Karpas-422 (cell line): ENCODE measurements around the gene PDAP1. TPM values are rescaled to one million over a fixed set of nuclear protein-coding genes. Genes with fewer than 3 reads are reported as not detected.
A peak's percentile ranks its signal among the peaks of the same experiment; 100 is the strongest.
"Not testable (repeated sequence)": the region's sequence is repeated elsewhere in the genome, so short reads cannot be mapped to it uniquely, and the experiment has no call there.

ENCODE experiments used
- DNase-seq: peaks from one replicate; pipeline ENCODE4 v3.0.0-alpha.2; 2015
- H2AFZ ChIP-seq: fragments of 200-600 bp; sonication (generic); 2 replicates; pipeline ENCODE4 v1.6.1; 2014; ENCODE audit warnings: antibody characterized with exemption, low read length, mixed read lengths
- H3K27ac ChIP-seq: fragments of 200-600 bp; sonication (generic); 2 replicates; pipeline ENCODE4 v1.5.1; 2014; ENCODE audit warnings: mild to moderate bottlenecking, low read length, moderate library complexity
- H3K27me3 ChIP-seq: fragments of 200-600 bp; sonication (generic); 2 replicates; pipeline ENCODE4 v1.6.1; 2014; ENCODE audit warnings: low read length, mixed read lengths
- H3K36me3 ChIP-seq: fragments of 200-600 bp; sonication (generic); 2 replicates; pipeline ENCODE4 v1.6.1; 2014; ENCODE audit warnings: low read length, mixed read lengths; ENCODE audit not compliant: insufficient read depth
- H3K4me1 ChIP-seq: fragments of 200-600 bp; sonication (generic); 2 replicates; pipeline ENCODE4 v1.6.1; 2014; ENCODE audit warnings: mild to moderate bottlenecking, low read length, mixed read lengths
- H3K4me2 ChIP-seq: fragments of 200-600 bp; sonication (generic); 2 replicates; pipeline ENCODE4 v1.6.1; 2014; ENCODE audit warnings: low read length, low read depth, mild to moderate bottlenecking; ENCODE audit not compliant: poor library complexity, severe bottlenecking
- H3K4me3 ChIP-seq: fragments of 200-600 bp; sonication (generic); 2 replicates; pipeline ENCODE4 v1.5.1; 2014; ENCODE audit warnings: mild to moderate bottlenecking, antibody characterized with exemption, low read length, mixed read lengths
- H3K79me2 ChIP-seq: fragments of 200-600 bp; sonication (generic); 2 replicates; pipeline ENCODE4 v1.6.1; 2014; ENCODE audit warnings: mild to moderate bottlenecking, low read length, mixed read lengths
- H3K9ac ChIP-seq: fragments of 200-600 bp; sonication (generic); 2 replicates; pipeline ENCODE4 v1.6.0; 2014; ENCODE audit warnings: low read length
- H3K9me2 ChIP-seq: fragments of 200-600 bp; sonication (generic), shearing (Covaris generic); replicated peaks from 2 replicates; pipeline ENCODE4 v1.6.0; 2014; ENCODE audit warnings: mild to moderate bottlenecking, low read length, moderate library complexity; ENCODE audit not compliant: insufficient read depth
- H3K9me3 ChIP-seq: fragments of 300-700, 200-600 bp; sonication (generic); 2 replicates; pipeline ENCODE4 v1.6.1; 2014; ENCODE audit warnings: low read length, mixed read lengths
- H4K20me1 ChIP-seq: fragments of 200-600 bp; sonication (generic); 2 replicates; pipeline ENCODE4 v1.6.1; 2014; ENCODE audit warnings: mild to moderate bottlenecking, antibody characterized with exemption, low read length, low read depth; ENCODE audit not compliant: insufficient read depth
- total RNA-seq: library from RNA; depleted of rRNA; stranded (reverse); fragments of >200 nt; shearing (Covaris generic); gene quantifications from 2 replicates; pipeline ENCODE4 v1.2.3, GENCODE V29; 2014; ENCODE audit warnings: low replicate concordance

The PDAP1 gene
- total RNA-seq, 1 experiment from 2014 or later = 14.2 TPM

- Histone ChIP-seq H3K4me2 (no peak overlapping the region), H3K4me1 (no peaks in the 10 kb centered on the region; the same call in 1 of the 2 replicates), H2AFZ (no peak overlapping the region), H3K4me3 (no peak overlapping the region), H3K36me3 (peaks cover 11% of the 10 kb centered on the region; the same call in 1 of the 2 replicates), H3K9me3 (no peaks in the 10 kb centered on the region), H3K79me2 (no peaks in the 10 kb centered on the region; the same call in 1 of the 2 replicates), H3K27me3 (no peaks in the 10 kb centered on the region), H3K27ac (no peak overlapping the region), H3K9me2 (no peaks in the 10 kb centered on the region), H3K9ac (no peak overlapping the region), H4K20me1 (peaks cover 8% of the 10 kb centered on the region)
- DNase-seq = no peak
These were observed 18.6 kb downstream of the PDAP1 start for GRCh38 chr7:99389772-99390171.

- Histone ChIP-seq H3K9me3 (no peaks in the 10 kb centered on the region), H3K4me3 (no peak overlapping the region), H4K20me1 (0 out of 2 replicates have a peak, but pooled peaks cover 4% of the 10 kb centered on the region), H3K4me1 (no peaks in the 10 kb centered on the region; the same call in 1 of the 2 replicates), H3K36me3 (peaks cover 8% of the 10 kb centered on the region; the same call in 1 of the 2 replicates), H3K4me2 (no peak overlapping the region), H3K9ac (no peak overlapping the region), H3K79me2 (peaks cover 14% of the 10 kb centered on the region), H2AFZ (no peak overlapping the region), H3K9me2 (no peaks in the 10 kb centered on the region), H3K27ac (no peak overlapping the region), H3K27me3 (no peaks in the 10 kb centered on the region)
- no peak for DNase-seq
These were observed 20.5 kb downstream of the PDAP1 start for GRCh38 chr7:99387912-99388311.

- H2AFZ ChIP-seq, H3K4me2 ChIP-seq, H4K20me1 ChIP-seq, H3K4me1 ChIP-seq, DNase-seq, H3K4me3 ChIP-seq, H3K9me2 ChIP-seq, H3K36me3 ChIP-seq, H3K27ac ChIP-seq, H3K9ac ChIP-seq, H3K9me3 ChIP-seq, H3K27me3 ChIP-seq: not testable (repeated sequence)
- peaks cover 17% of the 10 kb centered on the region for H3K79me2 ChIP-seq
These were observed 21.2 kb downstream of the PDAP1 start for GRCh38 chr7:99387239-99387635.

- Histone ChIP-seq H3K4me3 (no peak overlapping the region), H3K9ac (no peak overlapping the region), H3K79me2 (peaks cover 22% of the 10 kb centered on the region), H3K4me1 (no peaks in the 10 kb centered on the region), H3K9me3 (no peaks in the 10 kb centered on the region), H3K36me3 (0 out of 2 replicates have a peak, but pooled peaks cover 4% of the 10 kb centered on the region), H3K9me2 (no peaks in the 10 kb centered on the region), H3K27me3 (no peaks in the 10 kb centered on the region), H2AFZ (no peak overlapping the region), H3K27ac (no peak overlapping the region), H3K4me2 (no peak overlapping the region), H4K20me1 (0 out of 2 replicates have a peak, but pooled peaks cover 4% of the 10 kb centered on the region)
- peak; percentile 83 for DNase-seq
These were observed 21.7 kb downstream of the PDAP1 start for GRCh38 chr7:99386584-99387238.

- Histone ChIP-seq H3K4me3 (no peak overlapping the region), H3K27me3 (no peaks in the 10 kb centered on the region), H3K9me2 (no peaks in the 10 kb centered on the region), H3K79me2 (peaks cover 34% of the 10 kb centered on the region), H3K4me1 (peaks cover 10% of the 10 kb centered on the region), H2AFZ (no peak overlapping the region), H3K27ac (no peak overlapping the region), H4K20me1 (0 out of 2 replicates have a peak, but pooled peaks cover 4% of the 10 kb centered on the region), H3K36me3 (peaks cover 4% of the 10 kb centered on the region; the same call in 1 of the 2 replicates), H3K4me2 (no peak overlapping the region), H3K9me3 (no peaks in the 10 kb centered on the region), H3K9ac (no peak overlapping the region)
- DNase-seq = no peak
These were observed 22.8 kb downstream of the PDAP1 start for GRCh38 chr7:99385564-99385963.

GRCh38 chr7:99384523-99384922, 23.9 kb downstream of the PDAP1 start:
- H3K79me2 ChIP-seq = peaks cover 44% of the 10 kb centered on the region
- no peak overlapping the region for H3K4me3 ChIP-seq
- H4K20me1 ChIP-seq = 0 out of 2 replicates have a peak, but pooled peaks cover 4% of the 10 kb centered on the region
- H2AFZ ChIP-seq = no peak overlapping the region
- no peak for DNase-seq
- H3K4me2 ChIP-seq = no peak overlapping the region
- H3K36me3 ChIP-seq = peaks cover 4% of the 10 kb centered on the region; the same call in 1 of the 2 replicates
- H3K4me1 ChIP-seq = peaks cover 20% of the 10 kb centered on the region
- no peaks in the 10 kb centered on the region for H3K27me3 ChIP-seq
- H3K9me2 ChIP-seq = no peaks in the 10 kb centered on the region
- no peak overlapping the region for H3K27ac ChIP-seq
- no peaks in the 10 kb centered on the region for H3K9me3 ChIP-seq
- H3K9ac ChIP-seq = no peak overlapping the region

GRCh38 chr7:99383791-99384370, 24.5 kb downstream of the PDAP1 start:
- Histone ChIP-seq H3K27me3 (no peaks in the 10 kb centered on the region), H3K4me3 (no peak overlapping the region), H3K79me2 (peaks cover 50% of the 10 kb centered on the region), H2AFZ (no peak overlapping the region), H3K27ac (no peak overlapping the region), H3K4me1 (peaks cover 26% of the 10 kb centered on the region), H3K9ac (no peak overlapping the region), H3K4me2 (no peak overlapping the region), H4K20me1 (0 out of 2 replicates have a peak, but pooled peaks cover 4% of the 10 kb centered on the region), H3K9me3 (no peaks in the 10 kb centered on the region), H3K36me3 (peaks cover 4% of the 10 kb centered on the region; the same call in 1 of the 2 replicates), H3K9me2 (no peaks in the 10 kb centered on the region)
- no peak for DNase-seq

- H4K20me1 ChIP-seq = 0 out of 2 replicates have a peak, but pooled peaks cover 4% of the 10 kb centered on the region
- H3K27me3 ChIP-seq = no peaks in the 10 kb centered on the region
- H3K9ac ChIP-seq = no peak overlapping the region
- H3K4me2 ChIP-seq = no peak overlapping the region
- no peaks in the 10 kb centered on the region for H3K9me2 ChIP-seq
- no peak for DNase-seq
- H3K79me2 ChIP-seq = peaks cover 50% of the 10 kb centered on the region
- no peak overlapping the region for H3K27ac ChIP-seq
- peaks cover 32% of the 10 kb centered on the region for H3K4me1 ChIP-seq
- H3K36me3 ChIP-seq = peaks cover 4% of the 10 kb centered on the region; the same call in 1 of the 2 replicates
- H3K9me3 ChIP-seq = no peaks in the 10 kb centered on the region
- H3K4me3 ChIP-seq = no peak overlapping the region
- no peak overlapping the region for H2AFZ ChIP-seq
These were observed 25.2 kb downstream of the PDAP1 start for GRCh38 chr7:99383203-99383602.
